Activated T-cell treated with anti-CD3 and anti-CD28 coated beads for 48 hours (primary cell): ENCODE results near the gene DPF3.

ENCODE experiments used
- DNase-seq: peaks from one replicate; pipeline ENCODE4 v3.0.0-alpha.2; 2020; ENCODE audit warnings: low read depth

The DPF3 gene

GRCh38 chr14:72893636-72894322, at the start of gene DPF3:
TSS of gene DPF3 (minus strand) at chr14:72894101. CDS start at chr14:72894088, 13 bp downstream.
- DNase-seq = peak; percentile 89

GRCh38 chr14:72942934-72943333, 49.0 kb upstream of the DPF3 start:
- no peak for DNase-seq

- no peak for DNase-seq
Measured at GRCh38 chr14:72941286-72941985, 47.5 kb upstream of the DPF3 start.

- no peak for DNase-seq
Measured at GRCh38 chr14:72939630-72940029, 45.7 kb upstream of the DPF3 start.

- no peak for DNase-seq
Measured at GRCh38 chr14:72932893-72933292, 39.0 kb upstream of the DPF3 start.

- DNase-seq = no peak
Measured at GRCh38 chr14:72929316-72930080, 35.6 kb upstream of the DPF3 start.

GRCh38 chr14:72928872-72929271, 35.0 kb upstream of the DPF3 start:
- no peak for DNase-seq

GRCh38 chr14:72926292-72927028, 32.6 kb upstream of the DPF3 start, which contains the start of gene DCAF4:
TSS of gene DCAF4 (plus strand) at chr14:72926464. CDS start at chr14:72937979, 11,515 bp downstream.
- DNase-seq = peak; percentile 88

- DNase-seq = no peak
Measured at GRCh38 chr14:72925815-72926291, 32.0 kb upstream of the DPF3 start.

GRCh38 chr14:72925171-72925759, 31.4 kb upstream of the DPF3 start:
- DNase-seq = no peak

- DNase-seq = no peak
Measured at GRCh38 chr14:72924337-72924736, 30.4 kb upstream of the DPF3 start.

GRCh38 chr14:72921396-72921795, 27.5 kb upstream of the DPF3 start:
- no peak for DNase-seq

- DNase-seq = no peak
Measured at GRCh38 chr14:72920008-72920407, 26.1 kb upstream of the DPF3 start.

GRCh38 chr14:72917094-72917802, 23.3 kb upstream of the DPF3 start:
- DNase-seq = no peak

- no peak for DNase-seq
Measured at GRCh38 chr14:72916174-72916573, 22.3 kb upstream of the DPF3 start.

GRCh38 chr14:72913809-72914208, 19.9 kb upstream of the DPF3 start:
- DNase-seq = no peak

- DNase-seq = no peak
Measured at GRCh38 chr14:72909163-72909562, 15.3 kb upstream of the DPF3 start.

- DNase-seq = no peak
Measured at GRCh38 chr14:72907886-72908285, 14.0 kb upstream of the DPF3 start.

- DNase-seq = no peak
Measured at GRCh38 chr14:72906879-72907278, 13.0 kb upstream of the DPF3 start.

- DNase-seq = no peak
Measured at GRCh38 chr14:72906316-72906715, 12.4 kb upstream of the DPF3 start.
